ENCODE measurements around the gene SHISAL2A.

The SHISAL2A gene

DNA sequence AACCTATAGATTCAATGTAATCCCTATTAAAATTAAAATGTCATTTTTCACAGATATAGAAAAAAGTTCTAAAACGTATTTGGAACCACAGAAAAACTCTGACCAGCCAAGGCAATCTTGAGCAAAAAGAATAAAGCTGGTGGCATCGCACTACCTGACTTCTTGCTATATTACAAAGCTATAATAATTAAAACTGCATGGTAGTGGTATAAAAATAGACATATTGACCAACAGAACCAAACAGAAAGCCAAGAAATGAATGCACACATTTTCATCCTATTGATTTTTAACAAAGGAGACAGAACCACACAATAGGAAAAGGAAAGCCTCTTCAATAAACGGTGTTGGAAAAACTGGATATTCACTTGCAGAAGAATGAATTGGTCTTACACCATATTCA is 9.2 kb upstream of the SHISAL2A start:
- no peak for DNase-seq

DNA sequence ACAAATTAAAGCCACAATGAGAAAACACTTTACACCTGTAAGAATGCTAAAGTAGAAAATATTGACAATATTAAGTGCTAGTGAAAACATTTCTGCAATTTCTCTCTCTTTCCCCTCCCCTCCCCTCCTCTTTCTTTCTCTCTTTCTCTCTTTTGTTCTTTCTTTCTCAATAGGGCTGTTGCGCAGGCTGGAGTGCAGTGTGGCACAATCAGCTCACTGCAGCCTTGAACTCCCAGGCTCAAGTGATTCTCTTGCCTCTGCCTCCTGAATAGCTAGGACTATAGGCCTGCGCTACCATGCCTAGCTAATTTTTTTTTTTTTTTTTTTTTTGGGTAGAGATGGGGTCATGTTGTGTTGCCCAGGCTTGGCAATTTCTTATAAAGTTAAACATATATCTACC is 5.9 kb upstream of the SHISAL2A start:
- DNase-seq: no peak

DNA sequence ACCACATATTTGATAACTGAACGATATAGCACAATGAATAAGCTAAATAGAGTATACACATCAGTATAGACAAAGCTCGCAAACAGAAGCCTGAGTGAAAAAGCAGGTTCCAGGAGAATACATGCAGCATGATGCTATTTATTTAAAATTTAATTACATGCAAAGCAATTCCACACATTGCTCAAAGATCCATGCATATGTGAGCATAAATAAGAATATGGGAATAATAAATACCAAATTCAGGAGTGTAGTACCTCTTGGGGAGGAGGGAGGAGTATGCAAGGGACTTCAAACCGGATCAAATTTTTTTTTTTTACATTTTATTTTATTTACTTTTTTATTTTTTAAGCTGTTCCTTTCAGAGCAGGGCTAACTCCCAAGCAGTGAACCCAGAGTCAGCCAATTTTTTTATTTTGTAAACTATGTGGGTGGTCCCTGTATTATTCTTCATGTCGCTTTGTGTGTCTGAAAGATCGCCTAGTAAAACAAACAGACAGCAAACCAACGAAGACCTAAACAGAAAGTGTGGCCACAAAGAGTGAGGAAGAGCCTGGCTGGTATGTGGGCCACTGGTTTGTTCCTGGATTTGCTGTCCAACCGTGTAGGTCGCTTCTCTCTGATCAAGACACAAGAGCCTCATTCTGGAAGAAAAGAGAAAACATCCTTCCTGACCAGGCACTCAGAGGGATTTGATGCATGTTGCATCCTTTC is 4.2 kb upstream of the SHISAL2A start:
- no peak for DNase-seq

DNA sequence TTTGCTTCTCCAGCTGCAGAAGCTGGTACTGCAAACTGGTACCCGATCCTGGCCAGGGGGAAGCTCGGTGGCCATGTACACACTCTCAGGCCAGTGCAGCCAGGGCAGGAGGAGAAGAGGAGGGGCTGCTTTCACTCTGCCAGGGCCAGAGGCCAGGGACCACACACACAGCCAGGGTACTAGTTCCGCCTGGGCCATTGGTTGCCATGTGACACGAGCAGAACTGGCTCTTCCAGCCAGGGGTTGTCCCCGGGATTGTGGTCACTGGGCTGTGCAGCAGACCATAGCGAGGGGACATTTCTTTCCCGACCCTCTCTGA is 3.7 kb upstream of the SHISAL2A start:
- DNase-seq: no peak

DNA sequence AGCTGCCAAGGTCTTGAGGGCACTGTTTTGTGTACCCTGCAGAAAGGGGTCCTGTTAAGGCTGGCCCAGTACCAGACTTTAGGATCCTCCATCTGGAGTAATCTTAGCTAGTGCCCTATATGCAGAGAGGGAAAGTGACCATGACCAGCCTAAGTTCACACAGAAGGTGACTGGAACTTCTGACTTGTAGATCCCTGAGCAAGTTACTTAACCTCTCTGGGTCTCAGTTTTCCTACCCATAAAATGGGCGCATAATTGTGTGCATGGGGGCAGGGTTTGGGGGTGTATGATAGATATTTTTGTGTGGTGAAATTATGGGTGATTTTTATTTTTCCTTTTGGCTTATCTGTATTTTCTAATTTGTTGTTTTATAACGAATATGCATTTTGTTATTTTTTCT is 3.3 kb upstream of the SHISAL2A start:
- DNase-seq: no peak

DNA sequence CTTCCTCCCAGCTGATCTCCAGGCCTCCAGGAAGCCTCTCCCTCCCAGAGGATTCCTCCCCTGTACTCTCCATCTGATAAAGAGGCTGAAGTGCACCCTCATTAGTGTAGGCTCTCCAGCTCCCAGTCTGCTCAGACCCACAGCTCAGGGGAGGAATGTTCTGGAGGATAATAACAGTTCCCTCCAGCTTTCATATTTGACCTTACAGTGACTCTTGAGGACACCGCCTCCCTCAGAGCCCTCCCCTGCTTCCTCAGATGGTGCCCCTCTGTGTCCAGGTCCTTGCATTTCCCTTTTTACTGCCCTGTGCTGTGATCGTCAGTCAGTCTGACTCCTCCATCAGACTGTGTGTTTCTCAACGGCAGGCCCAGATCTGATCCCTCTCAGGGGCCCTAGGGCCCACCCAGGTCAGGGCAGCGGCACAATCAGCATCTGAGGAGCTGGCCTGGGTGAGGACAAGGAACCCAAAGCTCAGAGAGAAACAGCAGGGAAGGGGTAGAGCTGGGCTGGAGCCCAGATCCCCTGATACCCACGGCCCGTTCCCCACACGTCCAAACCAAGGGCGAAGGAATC is 1.1 kb upstream of the SHISAL2A start:
- DNase-seq: peak in 1 of 2 donors; percentile 20

DNA sequence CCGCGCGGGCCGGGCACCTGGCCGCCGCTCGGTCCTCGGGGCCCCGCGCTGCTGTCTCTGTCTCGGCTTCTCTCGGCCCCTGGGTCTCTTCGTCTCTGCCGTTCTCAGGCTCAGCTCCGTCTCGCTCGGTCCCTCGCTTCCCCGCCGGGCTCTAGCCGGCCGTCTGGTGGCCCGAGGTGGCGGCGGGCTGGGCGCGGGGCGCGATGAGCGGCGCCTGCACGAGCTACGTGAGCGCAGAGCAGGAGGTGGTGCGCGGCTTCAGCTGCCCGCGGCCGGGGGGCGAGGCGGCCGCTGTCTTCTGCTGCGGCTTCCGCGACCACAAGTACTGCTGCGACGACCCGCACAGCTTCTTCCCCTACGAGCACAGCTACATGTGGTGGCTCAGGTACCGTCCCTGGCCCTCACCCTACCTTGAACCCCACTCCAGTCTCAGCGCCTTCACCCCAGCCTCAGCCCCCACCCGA is 355 bp downstream of the SHISAL2A start:
- peak; percentile 44 to 45 for DNase-seq

DNA sequence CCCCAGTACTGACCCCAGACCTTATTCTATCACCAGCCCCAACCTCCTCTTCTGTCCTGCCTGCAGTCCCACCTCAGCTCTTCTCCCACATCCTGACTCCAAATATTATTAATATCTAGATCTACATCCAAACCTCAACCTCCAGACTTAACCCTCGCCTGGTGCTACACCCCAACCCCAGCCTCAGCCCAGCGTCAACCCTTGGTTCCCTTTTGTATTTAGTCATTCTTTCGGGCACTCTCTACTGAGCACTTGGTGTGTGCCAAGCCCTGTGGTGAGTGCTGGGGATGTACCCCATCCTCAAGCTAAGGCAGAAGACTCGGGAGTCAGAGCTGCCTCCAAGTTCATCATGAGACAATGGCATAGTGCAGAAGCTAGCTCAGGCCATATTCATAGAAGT is 1.1 kb downstream of the SHISAL2A start:
- DNase-seq: peak; percentile 21 to 22

DNA sequence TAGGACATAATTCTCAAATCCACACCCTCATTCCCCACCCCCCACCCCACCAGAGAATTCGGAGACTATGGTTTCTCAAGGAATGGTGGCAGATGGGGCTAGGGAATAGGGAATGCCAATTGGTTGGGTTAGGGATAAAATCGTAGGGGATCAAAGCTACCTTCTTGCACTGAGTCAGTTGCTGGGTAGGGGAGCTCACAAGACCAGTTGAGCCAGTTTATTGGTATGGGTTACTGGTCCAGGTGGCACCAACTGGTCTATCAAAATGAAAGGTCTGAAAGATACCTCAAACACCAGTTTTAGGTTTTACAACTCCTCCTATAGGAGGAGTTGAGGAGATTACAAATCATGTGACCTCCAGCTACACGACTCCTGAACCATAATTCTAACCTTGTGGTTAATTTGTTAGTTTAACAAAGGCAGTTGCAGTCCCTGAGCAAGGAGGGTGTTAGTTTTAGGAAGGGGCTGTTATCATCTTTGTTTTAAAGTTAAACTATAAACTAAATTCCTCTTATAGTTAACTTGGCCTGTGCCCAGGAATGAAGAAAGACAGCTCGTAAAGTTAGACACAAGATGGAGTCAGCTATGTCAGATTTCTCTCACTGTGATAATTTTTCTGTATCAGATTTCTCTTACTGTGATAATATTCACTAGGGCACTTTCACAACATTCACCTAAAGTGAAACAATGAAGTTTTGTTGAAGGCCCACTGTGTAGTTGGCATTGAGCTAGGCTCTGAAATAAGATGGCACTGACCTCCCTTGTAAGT is 2.5 kb downstream of the SHISAL2A start:
- peak in 1 of 2 donors; percentile 67 for DNase-seq

DNA sequence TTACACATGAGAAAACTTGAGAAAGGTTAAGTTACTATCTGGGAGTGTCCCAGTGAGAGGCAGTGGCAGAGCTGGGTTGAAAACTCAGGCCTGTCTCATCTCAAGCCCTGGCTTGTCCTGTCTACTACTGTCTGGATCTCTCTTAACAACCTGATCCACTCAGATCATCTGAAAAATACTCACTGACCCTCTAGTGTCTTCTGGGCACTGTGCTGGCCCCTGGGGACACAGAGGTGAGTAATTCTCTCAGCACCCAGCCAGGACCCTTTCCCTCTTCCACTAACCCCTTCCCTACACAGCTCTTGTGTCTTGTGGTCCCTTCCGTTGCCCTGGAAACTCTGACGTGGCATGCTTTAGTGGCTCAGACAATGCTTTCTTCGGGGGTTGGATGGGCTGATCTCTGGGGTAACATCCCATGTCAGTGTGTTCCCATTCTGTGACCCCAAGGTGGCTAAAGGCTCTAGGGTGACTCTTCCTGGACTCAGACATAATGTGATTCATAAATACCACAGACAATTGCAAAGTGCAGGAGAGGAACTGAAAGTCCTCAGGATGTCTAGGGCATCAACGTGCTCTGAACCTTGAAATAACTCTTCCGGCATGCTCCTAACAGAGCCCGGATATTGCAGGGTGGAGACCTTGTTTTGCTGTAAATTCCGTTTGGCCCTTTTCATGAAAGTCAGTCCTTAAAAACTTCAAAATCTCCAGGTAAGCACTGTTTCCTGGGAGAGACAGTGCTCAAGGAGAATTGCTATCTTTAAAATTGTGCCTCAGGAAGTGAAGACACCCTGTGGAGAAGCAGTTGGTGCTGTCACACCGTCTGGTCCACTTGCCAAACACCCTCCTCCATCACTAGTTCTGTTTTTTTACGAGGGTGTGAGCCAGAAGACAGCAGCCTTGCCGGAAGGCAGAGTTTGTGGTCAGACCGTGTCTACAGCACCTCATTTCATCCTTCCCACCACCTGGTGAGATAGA is 4.0 kb downstream of the SHISAL2A start:
- DNase-seq: peak; percentile 88

DNA sequence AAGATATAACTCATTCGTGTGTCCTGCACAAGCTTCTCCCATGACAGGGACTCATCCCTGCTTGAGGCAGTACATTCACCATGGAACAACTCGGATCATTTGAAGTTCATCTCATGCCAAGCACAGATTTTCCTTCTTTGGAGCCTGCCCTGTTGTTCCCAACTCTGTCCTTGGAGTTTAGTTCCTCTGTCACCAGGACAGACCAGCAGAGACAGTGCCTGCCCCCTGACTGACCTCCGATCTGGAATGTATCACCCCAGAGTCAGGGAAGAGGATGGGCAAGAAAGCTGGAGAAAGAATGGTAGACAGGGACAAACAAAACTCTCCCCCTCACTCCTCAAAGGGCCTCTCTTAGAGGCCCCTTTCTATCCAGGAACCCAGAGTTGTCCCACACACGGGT is 5.0 kb downstream of the SHISAL2A start:
- DNase-seq: no peak

DNA sequence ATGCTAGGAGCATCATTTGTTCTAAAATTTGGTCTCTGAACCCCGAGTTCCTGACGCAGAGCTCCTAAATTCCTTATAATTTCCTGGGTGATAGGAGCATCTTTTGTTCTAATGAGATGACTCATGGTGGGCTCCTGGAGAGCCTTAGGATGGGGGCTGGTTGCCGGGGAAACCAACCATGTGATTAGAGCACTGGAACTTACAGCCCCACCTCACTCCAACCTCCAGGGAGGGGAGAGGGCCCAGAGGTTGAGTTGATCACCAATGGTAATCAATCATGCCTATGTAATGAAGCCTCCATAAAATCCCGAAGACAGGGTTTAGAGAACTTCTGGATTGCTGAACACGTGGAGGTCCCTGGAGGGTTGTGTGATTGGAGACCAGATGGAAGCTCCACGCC is 7.7 kb downstream of the SHISAL2A start:
- DNase-seq: no peak

DNA sequence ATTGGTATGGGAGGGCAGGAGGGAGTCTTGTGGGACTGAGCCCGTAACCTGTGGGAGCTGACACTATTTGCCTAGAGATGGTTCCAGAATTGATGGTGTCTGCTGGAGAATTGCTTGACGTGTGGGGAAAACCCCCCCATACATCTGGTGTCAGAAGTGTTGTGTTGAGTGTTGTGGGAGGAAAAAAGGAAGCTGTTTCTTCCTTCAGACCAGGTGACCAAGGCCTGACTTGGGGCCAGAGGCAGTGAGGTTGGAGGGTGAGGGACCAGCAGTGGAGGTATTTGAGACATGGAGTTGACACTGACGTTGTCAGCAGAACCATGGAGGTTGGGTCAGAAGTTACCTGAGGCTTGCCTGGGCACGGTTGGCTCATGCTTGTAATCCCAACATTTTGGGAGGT is 8.3 kb downstream of the SHISAL2A start:
- peak in 1 of 2 donors; percentile 62 for DNase-seq

DNA sequence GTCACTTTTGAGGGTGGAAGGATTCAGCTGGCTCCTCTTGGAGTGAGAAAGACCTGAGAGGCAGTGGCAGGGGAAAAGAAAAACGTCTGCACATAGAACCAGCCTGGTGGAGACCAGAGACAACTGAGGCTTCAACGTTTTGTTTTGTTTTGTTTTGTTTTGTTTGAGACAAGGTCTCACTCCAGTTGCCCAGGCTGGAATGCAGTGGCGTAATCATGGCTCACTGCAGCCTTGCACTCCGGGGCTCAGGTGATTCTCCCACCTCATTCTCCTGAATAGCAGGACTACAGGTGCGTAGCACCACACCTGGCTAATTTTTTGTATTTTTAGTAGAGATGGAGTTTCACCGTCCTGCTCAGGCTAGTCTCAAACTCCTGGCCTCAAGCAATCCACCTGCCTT is 12.3 kb downstream of the SHISAL2A start:
- DNase-seq: no peak

DNA sequence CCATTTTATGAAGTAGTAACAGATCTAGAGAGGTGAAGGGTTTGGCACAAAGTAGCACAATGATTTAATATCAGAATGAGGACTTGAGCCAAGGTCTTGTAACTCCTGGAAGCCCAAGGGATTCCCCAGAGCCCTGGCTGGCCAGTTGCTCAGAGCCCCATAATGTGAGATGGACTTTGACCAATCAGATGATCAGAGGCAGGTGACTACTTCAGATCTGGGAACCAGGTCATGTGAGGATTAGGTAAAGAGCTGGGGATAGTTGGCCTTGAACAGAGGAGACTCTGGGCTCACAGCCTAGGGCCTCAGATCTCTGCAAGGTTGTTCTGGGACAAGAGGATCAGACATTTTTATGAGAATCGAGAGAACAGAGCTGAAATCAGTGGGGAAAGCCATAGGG is 18.9 kb downstream of the SHISAL2A start:
- DNase-seq: no peak

DNA sequence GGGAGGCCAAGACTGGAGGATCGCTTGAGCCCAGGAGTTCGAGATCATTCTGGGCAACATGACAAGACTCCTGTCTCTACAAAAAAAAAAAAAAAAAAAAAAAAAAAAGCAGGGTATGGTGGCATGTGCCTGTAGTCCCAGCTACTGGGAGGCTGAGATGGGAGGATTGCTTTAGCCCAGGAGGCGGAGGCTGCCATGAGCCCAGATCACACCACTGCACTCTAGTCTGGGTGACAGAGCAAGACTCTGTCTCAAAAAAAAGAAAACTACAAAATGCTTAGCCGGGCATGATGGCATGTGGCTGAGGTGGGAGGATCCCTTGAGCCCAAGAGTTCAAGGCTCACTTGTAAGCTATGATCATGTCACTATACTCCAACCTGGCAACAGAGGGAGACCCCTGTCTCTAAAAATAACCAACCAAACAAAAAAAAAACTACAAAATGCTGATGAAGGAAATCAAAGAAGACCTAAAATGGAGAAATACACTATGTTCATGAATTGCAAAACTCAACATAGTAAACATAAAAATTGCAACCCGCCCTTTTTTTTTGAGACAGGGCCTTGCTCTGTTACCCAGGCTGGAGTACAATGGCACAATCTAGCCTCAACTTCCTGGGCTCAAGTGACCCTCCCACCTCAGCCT is 20.4 kb downstream of the SHISAL2A start:
- DNase-seq: no peak

DNA sequence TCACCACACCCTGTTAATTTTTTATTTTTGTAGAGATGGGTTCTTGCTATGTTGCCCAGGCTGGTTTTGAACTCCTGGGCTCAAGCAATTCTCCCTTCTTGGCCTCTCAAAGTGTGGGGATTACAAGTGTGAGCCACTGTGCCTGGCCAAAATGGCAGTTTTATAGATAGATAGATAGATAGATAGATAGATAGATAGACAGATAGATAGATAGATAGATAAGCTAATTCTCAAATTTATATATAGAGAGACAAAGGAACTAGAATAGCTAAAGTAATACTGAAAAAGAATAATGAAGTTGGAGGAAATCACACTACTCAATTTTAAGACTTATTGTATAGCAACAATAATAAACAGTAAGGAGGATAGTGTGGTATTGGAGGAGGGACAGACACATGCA is 21.1 kb downstream of the SHISAL2A start:
- DNase-seq: no peak

DNA sequence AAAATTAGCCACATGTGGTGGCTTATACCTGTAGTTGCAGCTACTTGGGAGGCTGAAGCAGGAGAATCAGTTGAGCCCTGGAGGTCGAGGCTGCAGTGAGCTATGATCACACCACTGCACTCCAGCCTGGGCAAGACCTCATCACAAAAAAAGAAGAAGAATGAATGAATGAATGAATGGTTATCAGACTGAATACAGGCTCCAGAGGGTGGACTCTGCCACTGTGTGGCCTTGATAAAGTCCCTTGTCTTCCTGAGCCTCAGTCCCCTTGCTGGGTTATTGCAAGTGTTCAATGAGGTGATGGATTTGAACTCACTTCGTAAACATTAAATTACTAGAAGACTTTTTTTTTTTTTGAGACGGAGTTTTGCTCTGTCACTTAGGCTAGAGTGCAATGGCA is 24.7 kb downstream of the SHISAL2A start:
- DNase-seq: no peak

DNA sequence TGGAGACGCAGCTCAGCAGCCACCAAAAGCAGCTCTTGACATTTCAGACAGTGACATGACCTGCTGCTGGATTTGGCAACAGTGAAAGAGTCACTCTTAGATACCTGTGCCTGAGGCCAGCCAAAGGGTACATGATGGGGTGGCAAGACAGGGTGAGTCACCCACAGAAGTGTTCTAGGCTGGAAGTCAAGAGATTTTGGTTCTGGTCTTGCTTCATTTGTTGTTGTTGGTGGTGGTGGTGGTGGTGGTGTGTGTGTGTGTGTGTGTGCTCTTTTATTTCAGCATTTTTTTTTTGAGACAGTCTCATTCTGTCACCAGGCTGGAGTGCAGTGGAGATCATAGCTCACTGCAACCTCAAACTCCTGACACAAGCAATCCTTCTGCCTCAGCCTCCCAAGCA is 25.8 kb downstream of the SHISAL2A start:
- DNase-seq: no peak

DNA sequence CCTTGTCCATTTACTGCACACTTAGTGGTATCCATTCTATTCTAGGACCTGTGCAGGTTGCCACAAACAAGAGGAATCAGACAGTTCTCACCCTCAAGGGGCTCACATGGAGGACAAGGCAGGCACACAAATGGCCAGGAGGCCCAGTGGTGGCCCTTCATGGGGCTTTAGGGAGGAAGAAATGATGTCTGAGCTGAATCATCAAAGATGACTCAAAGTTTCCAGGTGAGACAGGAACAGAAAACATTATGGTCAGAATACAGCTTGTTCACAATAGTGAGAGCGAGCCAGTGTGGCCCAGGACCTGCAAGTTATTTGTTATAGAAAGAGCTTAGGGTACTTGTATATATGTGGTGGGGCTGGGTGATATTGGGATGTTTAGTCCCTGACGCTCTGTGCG is 26.4 kb downstream of the SHISAL2A start:
- no peak for DNase-seq

DNA sequence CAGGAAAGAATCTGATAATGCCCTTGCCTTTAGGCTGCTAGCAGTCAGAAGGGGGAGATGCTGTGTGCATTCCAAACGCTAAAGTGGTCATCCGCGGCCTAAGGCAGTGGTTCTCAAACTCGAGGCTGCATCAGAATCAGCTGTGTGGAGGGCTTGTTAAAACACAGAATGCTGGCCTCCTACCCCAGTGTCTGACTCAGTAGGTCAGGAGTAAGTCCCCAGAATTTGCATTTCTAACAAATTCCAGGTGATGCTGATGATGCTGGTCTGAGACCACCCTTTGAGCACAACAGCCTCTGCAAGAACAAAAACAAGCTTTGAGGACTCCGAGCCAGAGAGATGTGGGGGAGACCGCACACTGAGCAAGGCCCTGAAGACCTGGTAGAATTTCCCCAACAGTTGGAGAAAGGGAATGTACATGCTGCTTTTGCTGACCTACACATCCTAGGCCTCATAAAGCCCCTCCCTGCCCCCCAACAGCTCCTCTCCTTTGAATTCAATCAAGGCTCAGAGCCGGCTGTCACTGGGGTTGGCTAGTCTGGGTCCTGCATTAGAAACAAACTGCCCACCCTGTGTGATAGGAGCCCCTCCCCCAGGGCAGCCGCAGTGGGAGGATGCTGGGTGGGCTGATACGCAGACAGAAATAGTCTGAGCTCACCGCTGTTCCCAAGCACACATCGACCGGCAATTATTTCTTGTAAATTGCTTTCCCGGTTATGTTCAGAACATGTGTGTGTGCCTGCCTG is 27.1 kb downstream of the SHISAL2A start:
- no peak for DNase-seq

DNA sequence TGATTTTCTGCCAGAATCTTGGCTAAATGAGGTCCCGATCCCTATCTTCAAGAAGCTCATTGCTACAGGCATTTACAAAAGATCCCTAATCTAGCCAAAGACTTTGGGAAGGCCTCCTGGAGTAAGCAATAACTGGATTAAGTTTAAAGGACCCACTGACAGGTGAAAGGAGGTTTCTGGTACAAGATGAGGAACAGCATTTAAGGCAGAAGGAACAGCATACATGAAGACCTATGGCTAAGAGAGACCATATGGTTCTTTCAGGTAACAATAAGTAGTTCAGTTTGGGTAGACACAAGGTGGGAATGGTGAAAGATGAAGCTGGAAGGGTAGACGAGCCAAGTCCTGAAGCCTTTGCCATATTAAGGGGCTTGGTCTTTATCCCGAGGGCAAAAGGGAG is 27.8 kb downstream of the SHISAL2A start:
- DNase-seq: no peak

Data from CD4-positive, alpha-beta T cell treated with Interleukin-4 for 1 hour (primary cell).